Measurements from ENCODE around the gene TCP11.

DNA sequence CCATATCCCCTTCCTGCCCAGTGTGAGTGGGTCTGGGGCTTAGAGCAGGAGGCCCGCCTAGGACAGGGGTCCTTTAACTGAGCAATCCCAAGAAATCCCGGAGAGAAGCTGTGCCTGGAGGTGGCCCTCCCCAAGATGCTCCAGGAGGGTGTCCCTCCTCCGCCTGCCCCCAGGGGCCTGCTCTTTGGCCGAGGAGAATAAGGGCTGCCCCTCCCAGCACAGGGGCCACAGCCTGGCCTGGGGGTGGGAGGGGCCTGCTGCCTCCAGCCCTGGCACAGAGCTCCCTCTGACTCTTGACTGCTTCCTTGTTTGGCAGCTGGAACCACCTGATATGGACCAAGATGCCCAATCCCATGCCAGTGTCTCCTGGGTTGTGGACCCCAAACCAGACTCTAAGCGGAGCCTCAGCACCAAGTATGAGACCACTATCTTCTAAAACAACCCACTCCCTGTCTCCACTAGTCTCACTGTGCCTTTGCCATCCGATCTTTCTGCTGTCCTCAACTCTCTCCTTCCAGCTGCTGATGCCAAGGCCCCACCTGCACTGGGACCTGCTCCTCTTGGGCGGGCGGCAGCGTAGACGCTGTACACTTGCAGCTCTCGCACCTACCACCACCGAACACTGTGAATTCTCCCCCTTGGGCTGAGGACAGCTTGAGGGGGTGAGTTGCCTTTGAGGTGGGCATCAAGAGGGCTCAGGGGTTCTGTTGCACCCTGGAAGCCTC, 54.3 kb downstream of the TCP11 start:
- TF ChIP-seq NAIF1 (CRISPR knock-in tag; IDR thresholded peaks at IDR 0.05; ENCODE audit: borderline replicate concordance) (no peak), ATF2 (CRISPR knock-in tag; IDR thresholded peaks at IDR 0.05) (no peak), TSC22D2 (CRISPR knock-in tag; IDR thresholded peaks at IDR 0.05; ENCODE audit: borderline replicate concordance) (no peak), USF2 (IDR thresholded peaks at IDR 0.05; ENCODE audit: low read depth, low read length) (no peak), USF2 (CRISPR knock-in tag; IDR thresholded peaks at IDR 0.05; ENCODE audit: borderline replicate concordance) (no peak), MYC (CRISPR knock-in tag; IDR thresholded peaks at IDR 0.05; ENCODE audit: borderline replicate concordance) (no peak), TBX3 (IDR thresholded peaks at IDR 0.05; ENCODE audit: borderline replicate concordance) (no peak)
- TF ChIP-seq, protein P1, sequence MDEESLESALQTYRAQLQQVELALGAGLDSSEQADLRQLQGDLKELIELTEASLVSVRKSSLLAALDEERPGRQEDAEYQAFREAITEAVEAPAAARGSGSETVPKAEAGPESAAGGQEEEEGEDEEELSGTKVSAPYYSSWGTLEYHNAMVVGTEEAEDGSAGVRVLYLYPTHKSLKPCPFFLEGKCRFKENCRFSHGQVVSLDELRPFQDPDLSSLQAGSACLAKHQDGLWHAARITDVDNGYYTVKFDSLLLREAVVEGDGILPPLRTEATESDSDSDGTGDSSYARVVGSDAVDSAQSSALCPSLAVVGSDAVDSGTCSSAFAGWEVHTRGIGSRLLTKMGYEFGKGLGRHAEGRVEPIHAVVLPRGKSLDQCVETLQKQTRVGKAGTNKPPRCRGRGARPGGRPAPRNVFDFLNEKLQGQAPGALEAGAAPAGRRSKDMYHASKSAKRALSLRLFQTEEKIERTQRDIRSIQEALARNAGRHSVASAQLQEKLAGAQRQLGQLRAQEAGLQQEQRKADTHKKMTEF (CRISPR knock-in tag; IDR thresholded peaks at IDR 0.05) = no peak

All from HepG2 (cell line).